HFFc6 (cell line): ENCODE results near the gene OR1J1. TPM values are rescaled to one million over a fixed set of nuclear protein-coding genes. Genes with fewer than 3 reads are reported as not detected.

Source experiments
- DNase-seq: peaks from one replicate; pipeline ENCODE4 v3.0.0-alpha.2; 2018
- H3K27ac Mint-ChIP-seq: 2 replicates; pipeline ENCODE4 v1.8.0; 2020; ENCODE audit warnings: mild to moderate bottlenecking, mixed read lengths
- H3K27me3 Mint-ChIP-seq: 2 replicates; pipeline ENCODE4 v1.8.0; 2021; ENCODE audit warnings: mild to moderate bottlenecking, moderate library complexity, mixed read lengths; ENCODE audit not compliant: insufficient read depth
- H3K36me3 Mint-ChIP-seq: 2 replicates; pipeline ENCODE4 v1.8.0; 2021; ENCODE audit warnings: low read depth, mixed read lengths
- H3K4me1 Mint-ChIP-seq: 2 replicates; pipeline ENCODE4 v1.8.0; 2020; ENCODE audit warnings: low read depth, mixed read lengths
- H3K4me3 Mint-ChIP-seq: 2 replicates; pipeline ENCODE4 v1.8.0; 2020; ENCODE audit warnings: mild to moderate bottlenecking, moderate library complexity, mixed read lengths
- H3K9me3 Mint-ChIP-seq: 2 replicates; pipeline ENCODE4 v1.8.0; 2020; ENCODE audit warnings: mild to moderate bottlenecking, mixed read lengths
- total RNA-seq, 6 experiments: library from RNA; stranded (reverse); fragmentation: NEBNext Ultra II Directional; extraction: Animal tissue kit (Norgen Biotek cat#: 25700); gene quantifications; 2 replicates in 1 of 6; 3 replicates in 5 of 6; pipeline ENCODE4 v1.2.3, GENCODE V29; 2021
- TF ChIP-seq, protein P1 (sequence below): fragments of 200-600 bp; sonication (generic); IDR thresholded peaks from 2 replicates; pipeline ENCODE4 v1.5.0; 2021; ENCODE audit warnings: antibody characterized with exemption, mild to moderate bottlenecking

OR1J1 gene
- total RNA-seq, 6 experiments from 2014 or later: not detected

DNA sequence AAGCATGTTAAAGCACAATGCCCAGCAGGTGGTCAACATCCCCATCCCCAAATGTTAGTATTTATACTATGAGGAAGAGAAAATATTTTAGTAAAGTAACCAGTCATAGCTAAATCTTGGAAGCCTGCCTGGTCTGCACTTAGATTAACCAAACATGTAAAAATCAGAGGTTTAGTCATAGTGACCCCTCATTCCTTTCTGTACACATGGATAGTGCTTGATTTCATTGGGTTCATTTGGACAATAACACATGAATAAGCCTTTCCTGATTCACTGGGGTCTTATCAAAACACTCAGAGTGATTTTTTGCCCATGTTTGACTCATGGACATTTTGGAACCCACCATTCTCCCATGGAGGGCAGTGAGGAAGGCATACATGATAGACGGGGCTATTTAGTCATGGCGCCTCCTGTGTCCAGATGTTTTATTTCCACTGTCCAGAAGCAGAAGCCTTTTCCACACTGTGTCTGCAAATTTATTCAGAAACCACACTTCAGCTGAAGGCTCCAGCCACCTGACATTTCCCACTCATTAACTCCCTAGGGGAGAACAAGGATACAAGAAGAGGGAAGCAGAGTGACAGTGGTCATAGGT, 32.5 kb downstream of the OR1J1 start:
- Mint-ChIP-seq H3K27ac (peak overlapping the region; percentile 92), H3K9me3 (peaks cover 18% of the 10 kb centered on the region), H3K4me1 (peaks cover 55% of the 10 kb centered on the region), H3K36me3 (peaks cover 16% of the 10 kb centered on the region), H3K4me3 (peak overlapping the region; percentile 57), H3K27me3 (no peaks in the 10 kb centered on the region; the same call in 1 of the 2 replicates)
- peak; percentile 95 for DNase-seq
- TF ChIP-seq, protein P1, sequence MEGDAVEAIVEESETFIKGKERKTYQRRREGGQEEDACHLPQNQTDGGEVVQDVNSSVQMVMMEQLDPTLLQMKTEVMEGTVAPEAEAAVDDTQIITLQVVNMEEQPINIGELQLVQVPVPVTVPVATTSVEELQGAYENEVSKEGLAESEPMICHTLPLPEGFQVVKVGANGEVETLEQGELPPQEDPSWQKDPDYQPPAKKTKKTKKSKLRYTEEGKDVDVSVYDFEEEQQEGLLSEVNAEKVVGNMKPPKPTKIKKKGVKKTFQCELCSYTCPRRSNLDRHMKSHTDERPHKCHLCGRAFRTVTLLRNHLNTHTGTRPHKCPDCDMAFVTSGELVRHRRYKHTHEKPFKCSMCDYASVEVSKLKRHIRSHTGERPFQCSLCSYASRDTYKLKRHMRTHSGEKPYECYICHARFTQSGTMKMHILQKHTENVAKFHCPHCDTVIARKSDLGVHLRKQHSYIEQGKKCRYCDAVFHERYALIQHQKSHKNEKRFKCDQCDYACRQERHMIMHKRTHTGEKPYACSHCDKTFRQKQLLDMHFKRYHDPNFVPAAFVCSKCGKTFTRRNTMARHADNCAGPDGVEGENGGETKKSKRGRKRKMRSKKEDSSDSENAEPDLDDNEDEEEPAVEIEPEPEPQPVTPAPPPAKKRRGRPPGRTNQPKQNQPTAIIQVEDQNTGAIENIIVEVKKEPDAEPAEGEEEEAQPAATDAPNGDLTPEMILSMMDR: peak; percentile 64

DNA sequence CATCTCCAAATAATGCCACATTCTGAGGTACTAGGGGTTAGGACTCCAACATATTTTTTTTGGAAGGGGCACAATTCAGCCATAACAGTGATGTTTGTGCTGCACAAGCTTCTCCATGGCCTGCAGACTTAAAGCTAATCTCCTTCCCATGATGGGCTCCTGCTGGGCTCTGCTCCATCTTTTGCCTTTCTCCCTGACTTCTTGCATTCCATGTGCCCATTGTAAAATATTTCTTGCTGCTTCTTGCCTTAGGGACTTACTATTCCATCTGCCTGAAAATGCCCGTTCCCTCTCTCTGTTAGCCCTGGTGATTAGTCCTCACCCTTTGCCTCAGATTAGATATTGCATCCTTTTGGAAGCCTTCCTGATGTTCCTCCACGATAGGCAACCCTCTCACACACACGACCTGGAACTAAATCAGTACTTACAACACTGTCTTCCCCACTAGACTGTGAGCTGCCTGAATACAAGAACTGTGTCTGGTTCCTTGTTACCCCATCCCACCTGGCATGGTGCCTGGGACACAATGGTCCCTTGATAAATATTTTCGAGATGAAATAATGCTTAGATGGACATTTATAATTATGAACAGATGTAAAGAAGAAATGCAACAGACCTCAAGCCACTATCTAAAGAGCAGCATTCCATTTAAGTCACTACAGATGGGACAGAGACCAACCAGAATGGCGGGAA, 33.5 kb downstream of the OR1J1 start:
- DNase-seq: peak; percentile 71

DNA sequence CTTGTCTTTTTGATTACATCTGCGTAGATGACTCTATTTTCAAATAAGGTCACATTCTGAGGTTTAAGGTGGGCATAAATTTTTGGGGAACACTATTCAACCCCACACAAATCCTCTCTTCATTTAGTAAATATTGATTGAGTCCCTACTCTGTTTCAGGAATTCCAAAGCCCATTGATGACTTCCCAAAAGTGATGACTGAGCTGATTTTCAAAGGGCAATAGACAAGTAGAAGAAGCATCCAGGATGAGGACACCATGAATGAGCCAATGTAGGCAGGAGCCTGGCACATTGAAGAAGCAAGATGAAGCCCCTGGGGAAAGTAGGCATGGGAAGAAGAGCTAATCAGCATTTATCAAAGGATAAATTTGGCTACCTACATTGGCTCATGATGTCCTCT, 35.2 kb downstream of the OR1J1 start:
- DNase-seq: no peak
- TF ChIP-seq, protein P1: no peak
- no peak overlapping the region for H3K27ac Mint-ChIP-seq
- H3K4me3 Mint-ChIP-seq: no peak overlapping the region
- peaks cover 10% of the 10 kb centered on the region for H3K36me3 Mint-ChIP-seq
- H3K4me1 Mint-ChIP-seq: peaks cover 52% of the 10 kb centered on the region
- H3K27me3 Mint-ChIP-seq: no peaks in the 10 kb centered on the region; the same call in 1 of the 2 replicates
- H3K9me3 Mint-ChIP-seq: peaks cover 13% of the 10 kb centered on the region

More for the DNA sequence above, 33.5 kb downstream of the OR1J1 start:
- Mint-ChIP-seq H3K9me3 (peaks cover 18% of the 10 kb centered on the region), H3K4me3 (peak overlapping the region; percentile 48), H3K27me3 (no peaks in the 10 kb centered on the region; the same call in 1 of the 2 replicates), H3K27ac (peak overlapping the region; percentile 74), H3K4me1 (peaks cover 55% of the 10 kb centered on the region), H3K36me3 (peaks cover 16% of the 10 kb centered on the region)
- TF ChIP-seq, protein P1: no peak

Other genes starting within 250 kb of the OR1J1 start
- not detected for gene LHX6, start 249.0 kb downstream of the OR1J1 start, total RNA-seq
- 10 to 100 TPM; 25.6 to 30.5 (median 27.6) TPM for gene RBM18, start 213.1 kb downstream of the OR1J1 start, total RNA-seq
- 10 to 100 TPM; 27.1 to 32.2 (median 29.4) TPM for gene MRRF, start 213.0 kb downstream of the OR1J1 start, total RNA-seq
- gene PTGS1, start 106.9 kb downstream of the OR1J1 start, total RNA-seq: 100 to 1,000 TPM in 3 of 6 experiments, 10 to 100 TPM in 3; 33.0 to 122 (median 102) TPM
- gene OR1J2, start 32.9 kb upstream of the OR1J1 start, total RNA-seq: not detected
- not detected for gene OR1J4, start 41.2 kb upstream of the OR1J1 start, total RNA-seq
- gene OR1N1, start 49.4 kb upstream of the OR1J1 start, total RNA-seq: not detected
- not detected for gene OR1N2, start 75.2 kb upstream of the OR1J1 start, total RNA-seq
- gene OR1L8, start 105.5 kb upstream of the OR1J1 start, total RNA-seq: not detected
- gene OR1Q1, start 136.8 kb upstream of the OR1J1 start, total RNA-seq: not detected
- gene OR1B1, start 179.7 kb upstream of the OR1J1 start, total RNA-seq: not detected
- not detected for gene OR1L1, start 183.8 kb upstream of the OR1J1 start, total RNA-seq
- not detected for gene OR1L3, start 197.2 kb upstream of the OR1J1 start, total RNA-seq
- not detected for gene OR1L4, start 246.1 kb upstream of the OR1J1 start, total RNA-seq